ENCODE results near the gene ZNF225.

DNA sequence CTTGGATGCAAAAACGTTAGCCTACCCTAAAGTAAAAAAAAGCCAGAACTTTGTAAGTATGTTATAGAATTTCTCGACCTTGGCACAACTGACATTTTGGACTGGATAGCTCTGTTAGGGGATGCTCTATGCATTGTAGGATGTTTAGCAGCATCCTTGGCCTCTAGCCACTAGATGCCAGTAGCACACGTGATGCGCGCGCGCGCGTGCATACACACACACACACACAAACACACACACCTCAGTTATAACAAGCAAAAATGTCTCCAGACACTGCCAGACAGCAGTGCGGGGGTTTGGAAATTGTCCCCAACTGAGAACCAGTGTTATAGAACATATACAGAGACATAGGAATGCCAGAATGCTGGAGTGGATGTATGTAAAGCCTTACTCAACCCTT, 68.9 kb downstream of the ZNF225 start:
- TF ChIP-seq, protein P1, sequence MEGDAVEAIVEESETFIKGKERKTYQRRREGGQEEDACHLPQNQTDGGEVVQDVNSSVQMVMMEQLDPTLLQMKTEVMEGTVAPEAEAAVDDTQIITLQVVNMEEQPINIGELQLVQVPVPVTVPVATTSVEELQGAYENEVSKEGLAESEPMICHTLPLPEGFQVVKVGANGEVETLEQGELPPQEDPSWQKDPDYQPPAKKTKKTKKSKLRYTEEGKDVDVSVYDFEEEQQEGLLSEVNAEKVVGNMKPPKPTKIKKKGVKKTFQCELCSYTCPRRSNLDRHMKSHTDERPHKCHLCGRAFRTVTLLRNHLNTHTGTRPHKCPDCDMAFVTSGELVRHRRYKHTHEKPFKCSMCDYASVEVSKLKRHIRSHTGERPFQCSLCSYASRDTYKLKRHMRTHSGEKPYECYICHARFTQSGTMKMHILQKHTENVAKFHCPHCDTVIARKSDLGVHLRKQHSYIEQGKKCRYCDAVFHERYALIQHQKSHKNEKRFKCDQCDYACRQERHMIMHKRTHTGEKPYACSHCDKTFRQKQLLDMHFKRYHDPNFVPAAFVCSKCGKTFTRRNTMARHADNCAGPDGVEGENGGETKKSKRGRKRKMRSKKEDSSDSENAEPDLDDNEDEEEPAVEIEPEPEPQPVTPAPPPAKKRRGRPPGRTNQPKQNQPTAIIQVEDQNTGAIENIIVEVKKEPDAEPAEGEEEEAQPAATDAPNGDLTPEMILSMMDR (IDR thresholded peaks at IDR 0.05) = no peak
- TF ChIP-seq POLR2A (IDR thresholded peaks at IDR 0.05) = no peak

Data from body of pancreas (tissue), 4 donors.